ENCODE measurements around the gene ERBB4. TPM values are rescaled to one million over a fixed set of nuclear protein-coding genes. Genes with fewer than 3 reads are reported as not detected.

Gene ERBB4
- total RNA-seq, 1 donor from 2014 or later = 1.2 TPM

- H3K4me1 ChIP-seq (ENCODE audit: insufficient read depth, low read length) = peaks cover 13% of the 10 kb centered on the region
- no peak overlapping the region for H3K4me3 ChIP-seq (ENCODE audit: insufficient read depth, low read depth, low read length)
- H3K4me1 Mint-ChIP-seq (ENCODE audit: low read depth, unreplicated experiment) = peaks cover 2% of the 10 kb centered on the region
- peaks cover 24% of the 10 kb centered on the region for H3K27me3 ChIP-seq (ENCODE audit: insufficient read depth, low read length)
- H3K27me3 Mint-ChIP-seq (ENCODE audit: low read depth, unreplicated experiment) = peaks cover 8% of the 10 kb centered on the region
- H3K79me2 ChIP-seq (ENCODE audit: insufficient read depth, low read length) = no peaks in the 10 kb centered on the region
- no peak overlapping the region for H3K27ac Mint-ChIP-seq (ENCODE audit: unreplicated experiment)
- no peaks in the 10 kb centered on the region for H4K20me1 ChIP-seq (ENCODE audit: insufficient read depth, low read length)
- H3K4me2 ChIP-seq (ENCODE audit: low read length) = no peak overlapping the region
- H3K27ac ChIP-seq (ENCODE audit: low read depth, low read length) = no peak overlapping the region
- no peak for TF ChIP-seq CTCF (IDR thresholded peaks at IDR 0.05; ENCODE audit: insufficient read depth, low read depth, low read length)
- no peak for TF ChIP-seq EZH2 (IDR thresholded peaks at IDR 0.05; ENCODE audit: insufficient read depth, low read length)
- no peak for FAIRE-seq
- no peaks in the 10 kb centered on the region for H3K36me3 ChIP-seq (ENCODE audit: insufficient read depth, low read length)
- no peak overlapping the region for H3K9ac ChIP-seq (ENCODE audit: low read length)
- no peaks in the 10 kb centered on the region for H3K36me3 Mint-ChIP-seq (ENCODE audit: low read depth, unreplicated experiment)
- H3K4me3 Mint-ChIP-seq (ENCODE audit: unreplicated experiment) = no peak overlapping the region
- H3K9me3 Mint-ChIP-seq (ENCODE audit: unreplicated experiment) = no peaks in the 10 kb centered on the region
- H2AFZ ChIP-seq (ENCODE audit: low read depth, low read length) = no peak overlapping the region
- H3K9me3 ChIP-seq (ENCODE audit: insufficient read depth, low read depth, low read length) = no peaks in the 10 kb centered on the region
- DNase-seq (ENCODE audit: low read depth) = no peak
These were observed 4.3 kb downstream of the ERBB4 start for GRCh38 chr2:212534336-212534735.

DNA sequence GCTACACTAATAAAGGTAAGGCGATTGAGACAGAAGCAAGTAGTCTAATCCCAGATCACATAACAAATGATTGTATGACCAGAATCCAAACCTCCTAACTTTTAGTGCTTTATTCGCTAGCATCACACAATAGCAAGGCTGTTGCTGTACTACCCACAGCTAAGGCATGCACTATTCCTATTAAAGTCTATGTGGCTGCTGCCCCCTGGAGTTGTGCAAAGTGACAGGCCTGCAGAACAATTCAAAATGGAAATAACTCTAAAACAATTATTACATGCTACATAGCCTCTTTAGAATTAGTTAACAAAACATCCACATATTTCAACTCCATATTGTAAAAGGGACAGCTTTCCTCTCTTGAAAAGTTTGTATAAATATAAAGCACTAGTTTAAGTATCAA, 6.0 kb downstream of the ERBB4 start:
- H3K4me1 Mint-ChIP-seq (ENCODE audit: low read depth, unreplicated experiment) = peaks cover 2% of the 10 kb centered on the region
- TF ChIP-seq CTCF (IDR thresholded peaks at IDR 0.05; ENCODE audit: insufficient read depth, low read depth, low read length) (no peak), EZH2 (IDR thresholded peaks at IDR 0.05; ENCODE audit: insufficient read depth, low read length) (no peak)
- H3K27ac ChIP-seq (ENCODE audit: low read depth, low read length) = no peak overlapping the region
- H2AFZ ChIP-seq (ENCODE audit: low read depth, low read length) = no peak overlapping the region
- no peak overlapping the region for H3K4me3 ChIP-seq (ENCODE audit: insufficient read depth, low read depth, low read length)
- H3K27me3 ChIP-seq (ENCODE audit: insufficient read depth, low read length) = peaks cover 19% of the 10 kb centered on the region
- H3K4me2 ChIP-seq (ENCODE audit: low read length) = no peak overlapping the region
- H3K9me3 Mint-ChIP-seq (ENCODE audit: unreplicated experiment) = no peaks in the 10 kb centered on the region
- H3K36me3 ChIP-seq (ENCODE audit: insufficient read depth, low read length) = no peaks in the 10 kb centered on the region
- H3K79me2 ChIP-seq (ENCODE audit: insufficient read depth, low read length) = no peaks in the 10 kb centered on the region
- H3K36me3 Mint-ChIP-seq (ENCODE audit: low read depth, unreplicated experiment) = no peaks in the 10 kb centered on the region
- H3K27ac Mint-ChIP-seq (ENCODE audit: unreplicated experiment) = no peak overlapping the region
- no peaks in the 10 kb centered on the region for H4K20me1 ChIP-seq (ENCODE audit: insufficient read depth, low read length)
- peaks cover 8% of the 10 kb centered on the region for H3K27me3 Mint-ChIP-seq (ENCODE audit: low read depth, unreplicated experiment)
- no peak overlapping the region for H3K9ac ChIP-seq (ENCODE audit: low read length)
- no peaks in the 10 kb centered on the region for H3K9me3 ChIP-seq (ENCODE audit: insufficient read depth, low read depth, low read length)
- DNase-seq (ENCODE audit: low read depth) = no peak
- no peak overlapping the region for H3K4me3 Mint-ChIP-seq (ENCODE audit: unreplicated experiment)
- no peak for FAIRE-seq
- peaks cover 13% of the 10 kb centered on the region for H3K4me1 ChIP-seq (ENCODE audit: insufficient read depth, low read length)

- Histone ChIP-seq H3K4me2 (ENCODE audit: low read length) (no peak overlapping the region), H4K20me1 (ENCODE audit: insufficient read depth, low read length) (no peaks in the 10 kb centered on the region), H3K36me3 (ENCODE audit: insufficient read depth, low read length) (no peaks in the 10 kb centered on the region), H3K27me3 (ENCODE audit: insufficient read depth, low read length) (peaks cover 14% of the 10 kb centered on the region), H3K9ac (ENCODE audit: low read length) (no peak overlapping the region), H3K79me2 (ENCODE audit: insufficient read depth, low read length) (no peaks in the 10 kb centered on the region), H2AFZ (ENCODE audit: low read depth, low read length) (no peak overlapping the region), H3K4me1 (ENCODE audit: insufficient read depth, low read length) (peaks cover 8% of the 10 kb centered on the region), H3K4me3 (ENCODE audit: insufficient read depth, low read depth, low read length) (no peak overlapping the region), H3K27ac (ENCODE audit: low read depth, low read length) (no peak overlapping the region), H3K9me3 (ENCODE audit: insufficient read depth, low read depth, low read length) (no peaks in the 10 kb centered on the region)
- Mint-ChIP-seq H3K27me3 (ENCODE audit: low read depth, unreplicated experiment) (peaks cover 5% of the 10 kb centered on the region), H3K9me3 (ENCODE audit: unreplicated experiment) (no peaks in the 10 kb centered on the region), H3K4me3 (ENCODE audit: unreplicated experiment) (no peak overlapping the region), H3K27ac (ENCODE audit: unreplicated experiment) (no peak overlapping the region), H3K36me3 (ENCODE audit: low read depth, unreplicated experiment) (no peaks in the 10 kb centered on the region), H3K4me1 (ENCODE audit: low read depth, unreplicated experiment) (peaks cover under 1% of the 10 kb centered on the region)
- TF ChIP-seq CTCF (IDR thresholded peaks at IDR 0.05; ENCODE audit: insufficient read depth, low read depth, low read length) (no peak), EZH2 (IDR thresholded peaks at IDR 0.05; ENCODE audit: insufficient read depth, low read length) (no peak)
- no peak for FAIRE-seq
- no peak for DNase-seq (ENCODE audit: low read depth)
These were observed 6.5 kb downstream of the ERBB4 start for GRCh38 chr2:212532087-212532486.

Measured in astrocyte (in vitro differentiated cells and primary cell).